A673 (cell line): ENCODE data around the gene FAM110C.

Experiments used
- EZH2 ChIP-seq: fragments of 200-600 bp; sonication (generic); IDR thresholded peaks from 2 replicates; pipeline ENCODE4 v1.6.1; 2017; ENCODE audit warnings: borderline replicate concordance, low read depth, mild to moderate bottlenecking, mixed read lengths, antibody characterized with exemption, low read length; ENCODE audit not compliant: poor library complexity, severe bottlenecking
- TF ChIP-seq, protein P1 (sequence below): fragments of 300-800, 200-600 bp; sonication (generic); conservative IDR thresholded peaks from 2 replicates; pipeline ENCODE4 v1.5.1; 2017; ENCODE audit warnings: low read depth, mild to moderate bottlenecking, antibody characterized with exemption, low read length, moderate library complexity, mixed read lengths

DNA sequence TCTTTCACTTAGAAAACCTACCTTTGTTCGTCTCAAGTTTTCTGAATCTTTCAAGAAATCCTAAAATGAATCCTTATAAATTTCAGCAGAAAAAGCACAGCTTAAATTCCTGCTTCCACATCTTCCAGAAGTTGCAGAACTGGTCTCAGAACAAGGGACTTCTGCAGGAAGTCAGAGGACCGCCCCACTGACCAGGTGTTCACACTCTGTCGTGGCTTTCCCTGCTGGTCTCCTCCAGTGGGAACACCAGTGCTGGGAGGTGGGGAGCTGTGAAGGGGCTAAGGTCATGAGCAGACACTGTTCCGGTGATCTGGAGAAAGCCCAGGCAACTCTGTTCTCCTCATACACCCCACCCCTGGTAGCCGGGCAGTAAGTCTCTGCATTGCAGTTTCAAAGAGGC lies 3.5 kb downstream of the FAM110C start:
- TF ChIP-seq, protein P1, sequence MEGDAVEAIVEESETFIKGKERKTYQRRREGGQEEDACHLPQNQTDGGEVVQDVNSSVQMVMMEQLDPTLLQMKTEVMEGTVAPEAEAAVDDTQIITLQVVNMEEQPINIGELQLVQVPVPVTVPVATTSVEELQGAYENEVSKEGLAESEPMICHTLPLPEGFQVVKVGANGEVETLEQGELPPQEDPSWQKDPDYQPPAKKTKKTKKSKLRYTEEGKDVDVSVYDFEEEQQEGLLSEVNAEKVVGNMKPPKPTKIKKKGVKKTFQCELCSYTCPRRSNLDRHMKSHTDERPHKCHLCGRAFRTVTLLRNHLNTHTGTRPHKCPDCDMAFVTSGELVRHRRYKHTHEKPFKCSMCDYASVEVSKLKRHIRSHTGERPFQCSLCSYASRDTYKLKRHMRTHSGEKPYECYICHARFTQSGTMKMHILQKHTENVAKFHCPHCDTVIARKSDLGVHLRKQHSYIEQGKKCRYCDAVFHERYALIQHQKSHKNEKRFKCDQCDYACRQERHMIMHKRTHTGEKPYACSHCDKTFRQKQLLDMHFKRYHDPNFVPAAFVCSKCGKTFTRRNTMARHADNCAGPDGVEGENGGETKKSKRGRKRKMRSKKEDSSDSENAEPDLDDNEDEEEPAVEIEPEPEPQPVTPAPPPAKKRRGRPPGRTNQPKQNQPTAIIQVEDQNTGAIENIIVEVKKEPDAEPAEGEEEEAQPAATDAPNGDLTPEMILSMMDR, result no peak
- TF ChIP-seq EZH2, result no peak
